ENCODE results near the gene MRPS15.

MRPS15 gene

GRCh38 chr1:36475910-36476604 lies 11.9 kb upstream of the MRPS15 start:
- no peak overlapping the region for H3K27ac ChIP-seq (replicated peaks)
- H3K4me3 ChIP-seq (replicated peaks; ENCODE audit: insufficient read depth, low read length) = no peak overlapping the region
- DNase-seq (ENCODE audit: low read depth in 1 of 2, low spot score in 1 of 2) = no peak
- TF ChIP-seq REST (IDR thresholded peaks at IDR 0.05; ENCODE audit: insufficient replicate concordance, low read depth) (no peak), GABPA (IDR thresholded peaks at IDR 0.05; ENCODE audit: low read depth) (no peak), SPI1 (IDR thresholded peaks at IDR 0.05; ENCODE audit: borderline replicate concordance, low read depth) (no peak), CTCF (IDR thresholded peaks at IDR 0.05; ENCODE audit: insufficient read depth, low read length) (no peak), POLR2AphosphoS5 (IDR thresholded peaks at IDR 0.05; ENCODE audit: low read depth) (no peak)
- H3K27me3 ChIP-seq (ENCODE audit: insufficient read depth, poor library complexity, severe bottlenecking) = no peaks in the 10 kb centered on the region

DNA sequence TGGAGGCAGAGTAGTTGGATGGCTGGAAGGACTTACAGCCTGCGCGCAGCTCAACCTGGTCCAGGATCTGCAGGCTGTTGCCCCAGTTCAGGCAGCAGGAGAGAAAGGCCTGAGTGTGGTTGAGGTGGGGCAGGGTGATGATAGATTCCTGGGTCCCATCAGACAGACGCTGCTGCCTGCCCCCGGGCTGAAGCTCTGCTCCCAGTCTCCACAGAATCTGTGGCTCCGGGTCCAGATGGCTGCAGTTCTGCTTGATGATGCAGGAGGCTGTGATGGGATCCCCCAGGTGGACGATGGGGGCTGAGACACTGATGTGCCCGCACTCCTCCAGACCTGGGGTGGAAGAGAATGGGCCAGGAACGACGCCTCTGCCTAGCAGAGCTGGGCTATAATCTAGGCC lies 11.2 kb upstream of the MRPS15 start:
- TF ChIP-seq POLR2AphosphoS5 (IDR thresholded peaks at IDR 0.05; ENCODE audit: low read depth) = no peak
- no peak for TF ChIP-seq GABPA (IDR thresholded peaks at IDR 0.05; ENCODE audit: low read depth)
- TF ChIP-seq REST (IDR thresholded peaks at IDR 0.05; ENCODE audit: insufficient replicate concordance, low read depth) = no peak
- TF ChIP-seq CTCF (IDR thresholded peaks at IDR 0.05; ENCODE audit: insufficient read depth, low read length) = no peak
- TF ChIP-seq SPI1 (IDR thresholded peaks at IDR 0.05; ENCODE audit: borderline replicate concordance, low read depth) = no peak
- H3K27ac ChIP-seq (replicated peaks) = no peak overlapping the region
- no peak for DNase-seq (ENCODE audit: low read depth in 1 of 2, low spot score in 1 of 2)

DNA sequence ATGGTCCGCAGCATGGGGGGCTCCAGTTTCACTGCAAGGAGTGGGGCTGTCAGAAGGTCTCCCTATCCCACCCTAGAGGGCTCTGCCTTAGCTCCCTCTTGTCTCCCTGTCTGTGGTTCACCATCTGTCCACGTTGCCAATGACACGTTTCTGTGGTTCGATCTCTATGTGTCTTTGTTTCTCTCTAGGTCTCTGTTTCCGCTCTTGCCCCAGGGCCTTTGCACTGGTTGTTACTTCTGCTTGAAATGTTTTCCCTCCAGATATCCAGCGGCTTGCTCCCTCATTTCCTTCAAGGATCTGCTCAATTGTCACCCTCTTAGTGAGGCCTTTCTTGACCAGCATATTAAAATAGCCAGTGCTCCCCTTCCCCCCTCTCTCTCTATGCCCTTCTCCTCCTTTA lies 8.5 kb upstream of the MRPS15 start:
- Histone ChIP-seq H3K4me3 (replicated peaks; ENCODE audit: insufficient read depth, low read length) (no peak overlapping the region), H3K27ac (replicated peaks) (no peak overlapping the region), H3K27me3 (ENCODE audit: insufficient read depth, poor library complexity, severe bottlenecking) (no peaks in the 10 kb centered on the region)
- no peak for TF ChIP-seq SPI1 (IDR thresholded peaks at IDR 0.05; ENCODE audit: borderline replicate concordance, low read depth)
- no peak for TF ChIP-seq CTCF (IDR thresholded peaks at IDR 0.05; ENCODE audit: insufficient read depth, low read length)
- TF ChIP-seq REST (IDR thresholded peaks at IDR 0.05; ENCODE audit: insufficient replicate concordance, low read depth) = no peak
- no peak for TF ChIP-seq GABPA (IDR thresholded peaks at IDR 0.05; ENCODE audit: low read depth)
- TF ChIP-seq POLR2AphosphoS5 (IDR thresholded peaks at IDR 0.05; ENCODE audit: low read depth) = no peak
- no peak for DNase-seq (ENCODE audit: low read depth in 1 of 2, low spot score in 1 of 2)

More for the DNA sequence above, 11.2 kb upstream of the MRPS15 start:
- Histone ChIP-seq H3K27me3 (ENCODE audit: insufficient read depth, poor library complexity, severe bottlenecking) (no peaks in the 10 kb centered on the region), H3K4me3 (replicated peaks; ENCODE audit: insufficient read depth, low read length) (no peak overlapping the region)

Data from HL-60 (cell line).